Measurements from ENCODE around the gene ATG2A. TPM values are rescaled to one million over a fixed set of nuclear protein-coding genes. Genes with fewer than 3 reads are reported as not detected.

ATG2A gene
- total and polyA plus RNA-seq, 10 of the 15 experiments (the other 5 are each of a cell fraction or from before 2014, with no cell fraction given) = 0.08 to 19.0 (median 4.6) TPM

GRCh38 chr11:64902102-64902900, 14.7 kb downstream of the ATG2A start:
- FAIRE-seq (no peak), DNase-seq (ENCODE audit: low read depth, low spot score) (no peak), ATAC-seq (no peak)
- Histone ChIP-seq H2AFZ (ENCODE audit: control insufficient read depth, low read depth, low read length) (no peak overlapping the region), H3K4me1 (ENCODE audit: control insufficient read depth, insufficient read depth, low read length) (peaks cover 9% of the 10 kb centered on the region), H4K20me1 (ENCODE audit: control insufficient read depth, insufficient read depth) (no peaks in the 10 kb centered on the region), H3K9me3 (replicated peaks; ENCODE audit: control insufficient read depth, insufficient read depth, low read length) (no peaks in the 10 kb centered on the region), H3K9ac (ENCODE audit: control insufficient read depth, insufficient read depth, low read length) (no peak overlapping the region), H3K79me2 (ENCODE audit: control insufficient read depth, insufficient read depth, low read length) (no peaks in the 10 kb centered on the region), H3K4me2 (ENCODE audit: control insufficient read depth, insufficient read depth) (no peak overlapping the region), H3K27me3 (replicated peaks in 1 of 2; ENCODE audit: control insufficient read depth in 2 of 2, insufficient read depth in 2 of 2, low read length in 1 of 2) (no peaks in the 10 kb centered on the region), H3K27ac (ENCODE audit: control insufficient read depth, insufficient read depth) (no peak overlapping the region), H3K4me3 (no peak overlapping the region), H3K36me3 (ENCODE audit: control insufficient read depth in 2 of 2, insufficient read depth in 2 of 2, low read length in 1 of 2) (peaks cover 0 to 4% of the 10 kb centered on the region in 2 experiments; a peak in 2 of 4 replicates)
- ChIA-PET POLR2A (interaction anchor here (0.6 kb wide), 1 partner anchor 93 kb away, joined by 3 read pairs; no protein-coding TSS in a partner anchor), RAD21 (ENCODE audit: unreplicated experiment) (no interaction called here), CTCF (no interaction called here), SMC1A (ENCODE audit: uncharacterized antibody, unreplicated experiment) (no interaction called here)
- 76% methylated on average over 28 of the region's 30 CpGs for WGBS (ENCODE audit: insufficient coverage, insufficient replicate concordance, low lambda C conversion rate, missing lambda C conversion rate)
- no TSS peak for BruUV-seq (replicated peaks)
- intact Hi-C loops (cut with micrococcal nuclease; ENCODE audit: unreplicated experiment) = no loop called here
- in situ Hi-C loops (cut with MboI) = no loop called here
- TF ChIP-seq NR2F1 (conservative IDR thresholded peaks at IDR 0.05) = no peak
- TF ChIP-seq, protein P1, sequence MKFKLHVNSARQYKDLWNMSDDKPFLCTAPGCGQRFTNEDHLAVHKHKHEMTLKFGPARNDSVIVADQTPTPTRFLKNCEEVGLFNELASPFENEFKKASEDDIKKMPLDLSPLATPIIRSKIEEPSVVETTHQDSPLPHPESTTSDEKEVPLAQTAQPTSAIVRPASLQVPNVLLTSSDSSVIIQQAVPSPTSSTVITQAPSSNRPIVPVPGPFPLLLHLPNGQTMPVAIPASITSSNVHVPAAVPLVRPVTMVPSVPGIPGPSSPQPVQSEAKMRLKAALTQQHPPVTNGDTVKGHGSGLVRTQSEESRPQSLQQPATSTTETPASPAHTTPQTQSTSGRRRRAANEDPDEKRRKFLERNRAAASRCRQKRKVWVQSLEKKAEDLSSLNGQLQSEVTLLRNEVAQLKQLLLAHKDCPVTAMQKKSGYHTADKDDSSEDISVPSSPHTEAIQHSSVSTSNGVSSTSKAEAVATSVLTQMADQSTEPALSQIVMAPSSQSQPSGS (IDR thresholded peaks at IDR 0.05; ENCODE audit: low read length) = no peak
- no peak for TF ChIP-seq POLR2A (IDR thresholded peaks at IDR 0.05; ENCODE audit: low read depth, low read length)
- TF ChIP-seq KAT2A (conservative IDR thresholded peaks at IDR 0.05; ENCODE audit: control insufficient read depth, low read depth, low read length) = no peak
- no peak for TF ChIP-seq RB1 (IDR thresholded peaks at IDR 0.05; ENCODE audit: borderline replicate concordance)
- no peak for TF ChIP-seq MTA2 (IDR thresholded peaks at IDR 0.05; ENCODE audit: low read depth)
